Stomach (tissue), 4 donors: Measurements from ENCODE around the gene NR4A3.

Source experiments
- EP300 ChIP-seq: sonication (generic); formaldehyde crosslinking; IDR thresholded peaks from one replicate; pipeline ENCODE4 v1.6.1; 2017; ENCODE audit warnings: antibody characterized with exemption
- POLR2A ChIP-seq, 4 donors: fragments of 450-650 bp; IDR thresholded peaks; one replicate each; pipeline ENCODE4 v1.6.1; 2016; ENCODE audit warnings: antibody characterized with exemption in 4 of 4, control low read depth in 2 of 4, mild to moderate bottlenecking in 1 of 4, moderate library complexity in 1 of 4
- POLR2AphosphoS5 ChIP-seq, 3 donors: sonication (generic); formaldehyde crosslinking; IDR thresholded peaks; one replicate each; pipeline ENCODE4 v1.6.1; 2016; ENCODE audit warnings: antibody characterized with exemption in 3 of 3
- TF ChIP-seq, protein P1 (sequence below), 7 experiments: fragments of 450-650 bp in 4 of 7; fragments of 200-600 bp in 3 of 7; sonication (generic) in 3 of 7; IDR thresholded peaks; one replicate each; pipeline ENCODE4 v1.5.1; 2016 to 2019; ENCODE audit warnings: antibody characterized with exemption in 7 of 7, control low read depth in 2 of 7, mild to moderate bottlenecking in 1 of 7

DNA sequence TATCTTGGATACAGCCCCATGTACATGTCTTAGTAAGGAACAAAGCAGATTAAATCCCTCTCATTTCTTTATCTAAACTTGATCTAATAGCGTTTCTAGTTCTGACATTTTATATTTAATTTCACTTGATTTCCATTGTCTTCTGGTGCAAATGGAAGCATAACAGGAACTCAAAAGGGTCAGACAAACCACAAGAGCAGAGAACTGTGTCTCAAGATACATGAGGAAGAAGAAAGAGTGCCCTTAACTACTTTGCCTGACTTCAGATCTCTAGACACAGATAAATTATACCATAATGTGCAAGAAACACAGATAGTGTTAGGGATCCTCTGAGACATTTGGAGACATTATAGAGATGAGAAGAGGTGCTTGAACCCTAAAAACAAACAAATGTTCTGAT is 64.1 kb downstream of the NR4A3 start:
- TF ChIP-seq, protein P1, sequence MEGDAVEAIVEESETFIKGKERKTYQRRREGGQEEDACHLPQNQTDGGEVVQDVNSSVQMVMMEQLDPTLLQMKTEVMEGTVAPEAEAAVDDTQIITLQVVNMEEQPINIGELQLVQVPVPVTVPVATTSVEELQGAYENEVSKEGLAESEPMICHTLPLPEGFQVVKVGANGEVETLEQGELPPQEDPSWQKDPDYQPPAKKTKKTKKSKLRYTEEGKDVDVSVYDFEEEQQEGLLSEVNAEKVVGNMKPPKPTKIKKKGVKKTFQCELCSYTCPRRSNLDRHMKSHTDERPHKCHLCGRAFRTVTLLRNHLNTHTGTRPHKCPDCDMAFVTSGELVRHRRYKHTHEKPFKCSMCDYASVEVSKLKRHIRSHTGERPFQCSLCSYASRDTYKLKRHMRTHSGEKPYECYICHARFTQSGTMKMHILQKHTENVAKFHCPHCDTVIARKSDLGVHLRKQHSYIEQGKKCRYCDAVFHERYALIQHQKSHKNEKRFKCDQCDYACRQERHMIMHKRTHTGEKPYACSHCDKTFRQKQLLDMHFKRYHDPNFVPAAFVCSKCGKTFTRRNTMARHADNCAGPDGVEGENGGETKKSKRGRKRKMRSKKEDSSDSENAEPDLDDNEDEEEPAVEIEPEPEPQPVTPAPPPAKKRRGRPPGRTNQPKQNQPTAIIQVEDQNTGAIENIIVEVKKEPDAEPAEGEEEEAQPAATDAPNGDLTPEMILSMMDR (IDR thresholded peaks at IDR 0.05) = no peak
- TF ChIP-seq POLR2A (IDR thresholded peaks at IDR 0.05) = no peak
- no peak for TF ChIP-seq POLR2AphosphoS5 (IDR thresholded peaks at IDR 0.05)
- TF ChIP-seq EP300 = no peak
